HepG2 (cell line): Measurements from ENCODE around the gene HINT2. TPM values are rescaled to one million over a fixed set of nuclear protein-coding genes. Genes with fewer than 3 reads are reported as not detected.

Source experiments
- BCL6 ChIP-seq: IDR thresholded peaks from 2 replicates; pipeline ENCODE4 v1.6.1; 2016; ENCODE audit warnings: missing genetic modification reagents, missing compliant biosample characterization
- NR2F6 ChIP-seq, 2 experiments: IDR thresholded peaks; 2 replicates each; pipeline ENCODE4 v1.6.1; 2016; ENCODE audit warnings: antibody characterized with exemption in 1 of 2, mild to moderate bottlenecking in 1 of 2
- POLR2AphosphoS5 ChIP-seq: IDR thresholded peaks from 2 replicates; pipeline ENCODE4 v1.6.1; 2012; ENCODE audit warnings: low read depth, low read length
- SRY ChIP-seq: sonication (generic); formaldehyde crosslinking; IDR thresholded peaks from 2 replicates; pipeline ENCODE4 v1.8.0; 2022; ENCODE audit warnings: mild to moderate bottlenecking, missing genetic modification reagents
- U2AF2 ChIP-seq: fragments of 200-400 bp; formaldehyde crosslinking; IDR thresholded peaks from 2 replicates; pipeline ENCODE4 v1.6.1; 2017; ENCODE audit warnings: low read depth, mild to moderate bottlenecking, low read length
- YY1 ChIP-seq: IDR thresholded peaks from 2 replicates; pipeline ENCODE4 v1.6.1; 2011; ENCODE audit warnings: low read length, low read depth, moderate library complexity, mild to moderate bottlenecking; ENCODE audit not compliant: insufficient read depth, insufficient replicate concordance
- polyA plus RNA-seq, 8 experiments: library from polyadenylated mRNA; depleted of rRNA in 3 of 8; stranded (reverse) in 7 of 8; unstranded in 1 of 8; fragments of >200 nt; fragmentation: Illumina TruSeq in 4 of 8; extraction: Trizol in 4 of 8; gene quantifications; 2 replicates each; pipeline versions ENCODE4 v1.2.1 to v1.2.3, GENCODE V29; 2011 to 2016; ENCODE audit warnings: low read depth in 4 of 8, missing spikeins in 1 of 8, mixed read lengths in 1 of 8; ENCODE audit not compliant: insufficient read depth in 1 of 8
- total RNA-seq, 5 experiments: library from RNA; depleted of rRNA; stranded (reverse); fragments of >200 nt; fragmentation: Illumina TruSeq; extraction: Trizol; gene quantifications; 2 replicates each; pipeline ENCODE4 v1.2.3, GENCODE V29; 2016; ENCODE audit warnings: low read depth in 1 of 5
- TF ChIP-seq, protein P1 (sequence below): sonication (generic); formaldehyde crosslinking; IDR thresholded peaks from 2 replicates; pipeline ENCODE4 v1.4.0; 2020; ENCODE audit warnings: mild to moderate bottlenecking, missing genetic modification reagents
- TF ChIP-seq, protein P2 (sequence below): sonication (generic); formaldehyde crosslinking; IDR thresholded peaks from 2 replicates; pipeline ENCODE4 v1.4.0; 2020; ENCODE audit warnings: missing genetic modification reagents, borderline replicate concordance
- TF ChIP-seq, protein P3 (sequence below): sonication (generic); formaldehyde crosslinking; IDR thresholded peaks from 2 replicates; pipeline ENCODE4 v1.5.0; 2020; ENCODE audit warnings: missing genetic modification reagents
- TF ChIP-seq, protein P4 (sequence below): sonication (generic); formaldehyde crosslinking; IDR thresholded peaks from 2 replicates; pipeline ENCODE4 v1.5.0; 2020; ENCODE audit warnings: missing genetic modification reagents, mild to moderate bottlenecking, borderline replicate concordance
- TF ChIP-seq, protein P5 (sequence below): sonication (generic); formaldehyde crosslinking; IDR thresholded peaks from 2 replicates; pipeline ENCODE4 v1.5.1; 2020; ENCODE audit warnings: missing genetic modification reagents, mild to moderate bottlenecking, borderline replicate concordance

The HINT2 gene
- total and polyA plus RNA-seq, 2 of the 13 experiments (the other 11 are each of a cell fraction or from before 2014, with no cell fraction given), result 37.9 to 56.2 TPM

DNA sequence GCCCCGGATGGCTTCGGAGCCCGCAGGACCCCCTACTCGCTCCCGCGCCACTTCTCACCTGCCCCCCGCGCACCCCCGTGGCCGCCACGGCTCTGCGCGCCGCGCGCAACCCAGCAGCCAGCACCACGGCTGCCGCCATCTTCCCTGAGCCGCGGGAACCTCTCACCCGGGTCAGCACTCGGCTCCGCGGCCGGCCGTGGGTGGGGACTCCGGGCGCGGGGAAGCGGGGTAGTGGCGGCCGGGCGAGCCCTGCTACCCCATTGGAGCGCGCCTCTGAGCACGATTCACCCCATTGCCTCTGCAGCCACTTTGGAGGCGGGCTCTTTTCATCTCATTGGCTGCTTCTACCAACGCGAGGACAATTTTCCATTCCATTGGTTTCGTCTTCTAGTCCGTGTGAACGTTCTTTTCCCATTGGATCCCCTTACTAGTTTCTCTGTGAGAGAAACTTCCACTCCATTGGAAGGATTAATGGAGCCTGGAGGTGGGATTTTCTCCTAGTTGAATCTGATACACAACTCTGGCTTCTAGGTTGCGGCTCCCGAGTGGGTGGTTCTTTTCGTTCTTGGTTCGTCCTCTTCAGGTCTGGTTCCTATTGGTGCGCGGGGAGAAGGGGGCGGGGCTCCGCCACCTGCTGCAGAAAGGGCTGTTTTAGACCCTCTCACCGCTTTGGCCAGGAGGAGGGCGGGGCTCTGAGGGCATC, at the start of gene HINT2 (continued):
- TF ChIP-seq, protein P1, sequence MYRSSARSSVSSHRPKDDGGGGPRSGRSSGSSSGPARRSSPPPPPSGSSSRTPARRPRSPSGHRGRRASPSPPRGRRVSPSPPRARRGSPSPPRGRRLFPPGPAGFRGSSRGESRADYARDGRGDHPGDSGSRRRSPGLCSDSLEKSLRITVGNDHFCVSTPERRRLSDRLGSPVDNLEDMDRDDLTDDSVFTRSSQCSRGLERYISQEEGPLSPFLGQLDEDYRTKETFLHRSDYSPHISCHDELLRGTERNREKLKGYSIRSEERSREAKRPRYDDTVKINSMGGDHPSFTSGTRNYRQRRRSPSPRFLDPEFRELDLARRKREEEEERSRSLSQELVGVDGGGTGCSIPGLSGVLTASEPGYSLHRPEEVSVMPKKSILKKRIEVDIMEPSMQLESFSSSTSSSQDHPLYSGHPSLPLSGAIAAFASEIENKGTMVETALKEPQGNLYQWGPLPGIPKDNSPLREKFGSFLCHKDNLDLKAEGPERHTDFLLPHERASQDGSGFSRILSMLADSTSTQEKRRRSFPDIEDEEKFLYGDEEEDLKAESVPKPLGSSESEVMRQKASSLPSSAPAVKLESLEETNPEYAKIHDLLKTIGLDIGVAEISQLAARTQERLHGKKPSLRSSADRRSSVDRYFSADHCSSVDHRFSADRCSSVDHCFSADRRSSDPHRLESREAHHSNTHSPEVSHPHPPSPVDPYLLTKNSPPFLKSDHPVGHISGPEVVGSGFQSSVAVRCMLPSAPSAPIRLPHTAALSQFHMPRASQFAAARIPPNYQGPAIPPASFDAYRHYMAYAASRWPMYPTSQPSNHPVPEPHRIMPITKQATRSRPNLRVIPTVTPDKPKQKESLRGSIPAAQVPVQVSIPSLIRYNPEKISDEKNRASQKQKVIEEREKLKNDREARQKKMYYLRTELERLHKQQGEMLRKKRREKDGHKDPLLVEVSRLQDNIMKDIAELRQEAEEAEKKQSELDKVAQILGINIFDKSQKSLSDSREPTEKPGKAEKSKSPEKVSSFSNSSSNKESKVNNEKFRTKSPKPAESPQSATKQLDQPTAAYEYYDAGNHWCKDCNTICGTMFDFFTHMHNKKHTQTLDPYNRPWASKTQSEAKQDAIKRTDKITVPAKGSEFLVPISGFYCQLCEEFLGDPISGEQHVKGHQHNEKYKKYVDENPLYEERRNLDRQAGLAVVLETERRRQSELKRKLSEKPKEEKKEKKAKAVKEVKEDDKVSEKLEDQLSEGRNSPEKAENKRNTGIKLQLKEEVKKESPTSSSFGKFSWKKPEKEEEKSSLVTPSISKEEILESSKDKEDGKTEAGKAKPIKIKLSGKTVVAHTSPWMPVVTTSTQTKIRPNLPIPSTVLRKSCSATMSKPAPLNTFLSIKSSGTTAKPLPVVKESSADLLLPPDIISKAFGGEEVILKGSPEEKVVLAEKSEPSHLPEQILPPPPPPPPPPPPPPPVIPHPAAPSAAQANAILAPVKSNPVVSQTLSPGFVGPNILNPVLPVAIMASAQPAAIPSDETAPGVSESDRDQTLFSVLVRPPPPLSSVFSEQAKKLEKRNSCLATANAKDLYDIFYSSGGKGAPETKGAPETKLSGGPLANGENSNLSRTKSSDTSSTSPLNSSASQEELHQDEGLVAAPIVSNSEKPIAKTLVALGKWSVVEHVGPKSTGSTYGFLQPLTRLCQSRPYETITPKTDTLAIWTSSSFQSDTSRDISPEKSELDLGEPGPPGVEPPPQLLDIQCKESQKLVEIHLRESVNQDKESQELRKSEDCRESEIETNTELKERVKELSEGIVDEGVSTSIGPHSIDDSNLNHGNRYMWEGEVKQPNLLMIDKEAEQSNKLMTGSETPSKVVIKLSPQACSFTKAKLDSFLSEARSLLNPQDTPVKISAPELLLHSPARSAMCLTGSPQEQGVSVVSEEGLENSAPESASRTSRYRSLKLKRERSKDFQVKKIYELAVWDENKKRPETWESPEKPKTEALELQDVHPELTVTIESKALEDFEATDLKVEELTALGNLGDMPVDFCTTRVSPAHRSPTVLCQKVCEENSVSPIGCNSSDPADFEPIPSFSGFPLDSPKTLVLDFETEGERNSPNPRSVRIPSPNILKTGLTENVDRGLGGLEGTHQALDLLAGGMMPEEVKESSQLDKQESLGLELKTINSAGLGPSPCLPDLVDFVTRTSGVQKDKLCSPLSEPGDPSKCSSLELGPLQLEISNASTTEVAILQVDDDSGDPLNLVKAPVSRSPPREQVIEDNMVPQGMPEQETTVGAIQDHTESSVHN (CRISPR knock-in tag), result 0 out of 2 replicates have a peak, but pooled peaks have one; percentile 8
- TF ChIP-seq NR2F6 (IDR thresholded peaks at IDR 0.05) (no peak), NR2F6 (CRISPR knock-in tag; IDR thresholded peaks at IDR 0.05) (no peak), POLR2AphosphoS5 (peak; percentile 71), U2AF2 (no peak), SRY (0 out of 2 replicates have a peak, but pooled peaks have one; percentile 77), BCL6 (CRISPR knock-in tag) (no peak), YY1 (peak; percentile 94)
- TF ChIP-seq, protein P2, sequence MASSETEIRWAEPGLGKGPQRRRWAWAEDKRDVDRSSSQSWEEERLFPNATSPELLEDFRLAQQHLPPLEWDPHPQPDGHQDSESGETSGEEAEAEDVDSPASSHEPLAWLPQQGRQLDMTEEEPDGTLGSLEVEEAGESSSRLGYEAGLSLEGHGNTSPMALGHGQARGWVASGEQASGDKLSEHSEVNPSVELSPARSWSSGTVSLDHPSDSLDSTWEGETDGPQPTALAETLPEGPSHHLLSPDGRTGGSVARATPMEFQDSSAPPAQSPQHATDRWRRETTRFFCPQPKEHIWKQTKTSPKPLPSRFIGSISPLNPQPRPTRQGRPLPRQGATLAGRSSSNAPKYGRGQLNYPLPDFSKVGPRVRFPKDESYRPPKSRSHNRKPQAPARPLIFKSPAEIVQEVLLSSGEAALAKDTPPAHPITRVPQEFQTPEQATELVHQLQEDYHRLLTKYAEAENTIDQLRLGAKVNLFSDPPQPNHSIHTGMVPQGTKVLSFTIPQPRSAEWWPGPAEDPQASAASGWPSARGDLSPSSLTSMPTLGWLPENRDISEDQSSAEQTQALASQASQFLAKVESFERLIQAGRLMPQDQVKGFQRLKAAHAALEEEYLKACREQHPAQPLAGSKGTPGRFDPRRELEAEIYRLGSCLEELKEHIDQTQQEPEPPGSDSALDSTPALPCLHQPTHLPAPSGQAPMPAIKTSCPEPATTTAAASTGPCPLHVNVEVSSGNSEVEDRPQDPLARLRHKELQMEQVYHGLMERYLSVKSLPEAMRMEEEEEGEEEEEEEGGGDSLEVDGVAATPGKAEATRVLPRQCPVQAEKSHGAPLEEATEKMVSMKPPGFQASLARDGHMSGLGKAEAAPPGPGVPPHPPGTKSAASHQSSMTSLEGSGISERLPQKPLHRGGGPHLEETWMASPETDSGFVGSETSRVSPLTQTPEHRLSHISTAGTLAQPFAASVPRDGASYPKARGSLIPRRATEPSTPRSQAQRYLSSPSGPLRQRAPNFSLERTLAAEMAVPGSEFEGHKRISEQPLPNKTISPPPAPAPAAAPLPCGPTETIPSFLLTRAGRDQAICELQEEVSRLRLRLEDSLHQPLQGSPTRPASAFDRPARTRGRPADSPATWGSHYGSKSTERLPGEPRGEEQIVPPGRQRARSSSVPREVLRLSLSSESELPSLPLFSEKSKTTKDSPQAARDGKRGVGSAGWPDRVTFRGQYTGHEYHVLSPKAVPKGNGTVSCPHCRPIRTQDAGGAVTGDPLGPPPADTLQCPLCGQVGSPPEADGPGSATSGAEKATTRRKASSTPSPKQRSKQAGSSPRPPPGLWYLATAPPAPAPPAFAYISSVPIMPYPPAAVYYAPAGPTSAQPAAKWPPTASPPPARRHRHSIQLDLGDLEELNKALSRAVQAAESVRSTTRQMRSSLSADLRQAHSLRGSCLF (CRISPR knock-in tag), result no peak
- TF ChIP-seq, protein P3, sequence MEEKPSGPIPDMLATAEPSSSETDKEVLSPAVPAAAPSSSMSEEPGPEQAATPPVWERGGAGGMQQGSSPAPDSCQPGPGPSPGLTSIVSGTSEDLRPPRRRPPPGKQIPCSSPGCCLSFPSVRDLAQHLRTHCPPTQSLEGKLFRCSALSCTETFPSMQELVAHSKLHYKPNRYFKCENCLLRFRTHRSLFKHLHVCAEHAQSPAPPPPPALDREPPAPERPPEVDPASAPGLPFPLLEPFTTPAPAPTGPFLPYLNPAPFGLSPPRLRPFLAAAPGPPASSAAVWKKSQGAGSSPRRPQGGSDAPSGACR, result no peak; the same call in 1 of the 2 replicates
- TF ChIP-seq, protein P4, sequence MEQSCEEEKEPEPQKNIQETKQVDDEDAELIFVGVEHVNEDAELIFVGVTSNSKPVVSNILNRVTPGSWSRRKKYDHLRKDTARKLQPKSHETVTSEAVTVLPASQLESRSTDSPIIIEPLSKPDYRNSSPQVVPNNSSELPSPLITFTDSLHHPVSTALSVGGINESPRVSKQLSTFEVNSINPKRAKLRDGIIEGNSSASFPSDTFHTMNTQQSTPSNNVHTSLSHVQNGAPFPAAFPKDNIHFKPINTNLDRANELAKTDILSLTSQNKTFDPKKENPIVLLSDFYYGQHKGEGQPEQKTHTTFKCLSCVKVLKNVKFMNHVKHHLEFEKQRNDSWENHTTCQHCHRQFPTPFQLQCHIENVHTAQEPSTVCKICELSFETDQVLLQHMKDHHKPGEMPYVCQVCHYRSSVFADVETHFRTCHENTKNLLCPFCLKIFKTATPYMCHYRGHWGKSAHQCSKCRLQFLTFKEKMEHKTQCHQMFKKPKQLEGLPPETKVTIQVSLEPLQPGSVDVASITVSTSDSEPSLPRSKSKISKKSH (CRISPR knock-in tag), result peak; percentile 88; the same call in 1 of the 2 replicates
- TF ChIP-seq, protein P5, sequence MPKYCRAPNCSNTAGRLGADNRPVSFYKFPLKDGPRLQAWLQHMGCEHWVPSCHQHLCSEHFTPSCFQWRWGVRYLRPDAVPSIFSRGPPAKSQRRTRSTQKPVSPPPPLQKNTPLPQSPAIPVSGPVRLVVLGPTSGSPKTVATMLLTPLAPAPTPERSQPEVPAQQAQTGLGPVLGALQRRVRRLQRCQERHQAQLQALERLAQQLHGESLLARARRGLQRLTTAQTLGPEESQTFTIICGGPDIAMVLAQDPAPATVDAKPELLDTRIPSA (CRISPR knock-in tag), result 0 out of 2 replicates have a peak, but pooled peaks have one; percentile 58
